Fibroblast of pulmonary artery (primary cell): ENCODE results near the gene CD247.

Experiments
- DNase-seq: peaks from one replicate; pipeline ENCODE4 v3.0.0-alpha.2; 2010; ENCODE audit warnings: low read depth
- H3K4me3 ChIP-seq: replicated peaks from 2 replicates; pipeline ENCODE4 v1.5.1; 2011; ENCODE audit warnings: low read depth, mild to moderate bottlenecking, control low read depth, low read length, moderate library complexity
- TF ChIP-seq, protein P1 (sequence below): IDR thresholded peaks from 2 replicates; pipeline ENCODE4 v1.5.1; 2011; ENCODE audit warnings: mild to moderate bottlenecking, control low read depth, low read length, inconsistent platforms; ENCODE audit errors: missing control alignments

Gene CD247

DNA sequence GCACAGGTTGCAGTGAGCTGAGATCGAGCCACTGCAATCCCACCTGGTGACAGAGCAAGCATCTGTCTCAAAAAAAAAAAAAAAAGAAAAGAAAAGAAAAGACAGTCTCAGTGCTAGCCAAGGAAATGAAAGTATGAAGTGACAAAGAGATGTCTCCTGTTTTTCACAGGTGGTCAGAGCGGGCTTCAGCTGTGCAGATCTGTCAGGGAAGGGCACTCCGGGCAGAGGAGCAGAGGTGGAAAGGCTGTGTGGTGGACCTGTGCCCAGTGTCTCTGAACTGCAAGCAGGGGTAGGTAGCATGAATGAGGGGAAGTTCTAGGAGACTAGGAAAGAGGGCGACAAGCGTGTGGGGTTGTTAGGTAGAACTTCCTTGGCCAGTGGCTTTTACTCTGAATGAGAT is 67.5 kb downstream of the CD247 start:
- no peak for DNase-seq

DNA sequence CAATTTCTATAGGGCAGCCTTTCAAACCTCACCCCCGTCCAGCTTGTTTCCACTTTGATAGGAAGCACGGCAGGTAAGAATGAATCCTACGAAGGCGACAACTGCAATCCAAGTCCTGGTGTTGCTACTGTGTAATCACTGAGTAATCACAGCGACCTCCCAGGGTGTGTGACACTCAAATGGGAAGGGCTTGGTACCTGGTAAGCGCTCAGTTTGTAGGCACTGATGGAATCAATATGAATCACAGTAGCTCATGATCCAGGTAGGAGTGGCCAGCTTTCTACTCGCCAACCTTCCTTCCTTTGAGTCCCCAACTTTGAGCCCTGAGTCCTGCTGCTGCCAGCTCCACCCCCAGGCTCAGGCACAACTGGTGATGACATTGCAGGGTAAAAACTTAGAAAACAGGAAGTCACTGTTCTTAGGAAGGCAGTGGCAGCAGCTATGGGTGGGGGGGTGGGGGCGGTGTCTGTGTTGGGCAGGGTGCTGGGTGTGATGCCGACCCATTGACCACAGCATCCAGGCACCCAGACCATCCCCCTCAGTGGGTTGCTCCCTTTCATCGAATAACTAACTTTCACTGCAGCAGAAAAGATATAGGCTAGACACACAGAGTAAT is 70.7 kb downstream of the CD247 start:
- H3K4me3 ChIP-seq = no peak overlapping the region
- TF ChIP-seq, protein P1, sequence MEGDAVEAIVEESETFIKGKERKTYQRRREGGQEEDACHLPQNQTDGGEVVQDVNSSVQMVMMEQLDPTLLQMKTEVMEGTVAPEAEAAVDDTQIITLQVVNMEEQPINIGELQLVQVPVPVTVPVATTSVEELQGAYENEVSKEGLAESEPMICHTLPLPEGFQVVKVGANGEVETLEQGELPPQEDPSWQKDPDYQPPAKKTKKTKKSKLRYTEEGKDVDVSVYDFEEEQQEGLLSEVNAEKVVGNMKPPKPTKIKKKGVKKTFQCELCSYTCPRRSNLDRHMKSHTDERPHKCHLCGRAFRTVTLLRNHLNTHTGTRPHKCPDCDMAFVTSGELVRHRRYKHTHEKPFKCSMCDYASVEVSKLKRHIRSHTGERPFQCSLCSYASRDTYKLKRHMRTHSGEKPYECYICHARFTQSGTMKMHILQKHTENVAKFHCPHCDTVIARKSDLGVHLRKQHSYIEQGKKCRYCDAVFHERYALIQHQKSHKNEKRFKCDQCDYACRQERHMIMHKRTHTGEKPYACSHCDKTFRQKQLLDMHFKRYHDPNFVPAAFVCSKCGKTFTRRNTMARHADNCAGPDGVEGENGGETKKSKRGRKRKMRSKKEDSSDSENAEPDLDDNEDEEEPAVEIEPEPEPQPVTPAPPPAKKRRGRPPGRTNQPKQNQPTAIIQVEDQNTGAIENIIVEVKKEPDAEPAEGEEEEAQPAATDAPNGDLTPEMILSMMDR = no peak
- DNase-seq = no peak

More for the DNA sequence above, 67.5 kb downstream of the CD247 start:
- no peak overlapping the region for H3K4me3 ChIP-seq
- TF ChIP-seq, protein P1 = no peak

DNA sequence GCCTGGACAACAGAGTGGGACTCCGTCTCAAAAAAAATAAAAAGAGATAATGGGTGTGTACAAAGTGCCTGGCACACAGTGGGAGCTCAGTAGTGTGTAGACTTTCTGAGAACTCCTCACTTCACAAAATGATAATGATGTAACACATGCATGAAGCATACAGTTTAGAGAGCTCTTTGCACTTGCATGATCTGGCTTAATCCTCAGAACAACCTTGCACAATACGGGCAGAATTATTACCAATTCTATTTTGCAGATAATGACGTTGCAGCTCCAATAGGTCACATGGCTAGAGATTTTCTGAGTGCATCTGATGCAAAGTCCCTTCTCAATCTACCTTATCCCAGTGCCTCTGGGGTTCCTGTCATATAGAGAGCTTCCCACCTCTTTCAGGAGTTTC is 71.4 kb downstream of the CD247 start:
- TF ChIP-seq, protein P1 = no peak
- H3K4me3 ChIP-seq = no peak overlapping the region
- no peak for DNase-seq

DNA sequence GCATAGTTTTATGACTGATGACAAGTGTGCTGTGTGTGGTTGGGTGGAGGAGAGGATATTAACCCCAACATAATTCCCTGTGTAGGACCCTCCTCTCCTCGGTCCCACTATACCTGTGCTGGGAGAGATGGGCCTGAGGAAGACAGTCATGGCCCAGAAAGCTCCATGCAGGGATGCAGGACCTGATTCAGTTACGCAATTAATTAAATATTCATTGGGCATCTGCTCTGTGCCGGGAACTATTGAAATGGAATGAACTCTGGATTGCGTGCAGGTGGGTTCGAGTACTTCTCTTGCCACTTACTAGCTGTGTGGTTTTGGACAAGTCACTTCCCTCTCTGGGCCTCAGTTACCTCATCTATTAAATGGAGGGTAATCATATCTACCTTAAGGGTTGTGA is 74.6 kb downstream of the CD247 start:
- H3K4me3 ChIP-seq = no peak overlapping the region
- TF ChIP-seq, protein P1 = no peak
- no peak for DNase-seq

DNA sequence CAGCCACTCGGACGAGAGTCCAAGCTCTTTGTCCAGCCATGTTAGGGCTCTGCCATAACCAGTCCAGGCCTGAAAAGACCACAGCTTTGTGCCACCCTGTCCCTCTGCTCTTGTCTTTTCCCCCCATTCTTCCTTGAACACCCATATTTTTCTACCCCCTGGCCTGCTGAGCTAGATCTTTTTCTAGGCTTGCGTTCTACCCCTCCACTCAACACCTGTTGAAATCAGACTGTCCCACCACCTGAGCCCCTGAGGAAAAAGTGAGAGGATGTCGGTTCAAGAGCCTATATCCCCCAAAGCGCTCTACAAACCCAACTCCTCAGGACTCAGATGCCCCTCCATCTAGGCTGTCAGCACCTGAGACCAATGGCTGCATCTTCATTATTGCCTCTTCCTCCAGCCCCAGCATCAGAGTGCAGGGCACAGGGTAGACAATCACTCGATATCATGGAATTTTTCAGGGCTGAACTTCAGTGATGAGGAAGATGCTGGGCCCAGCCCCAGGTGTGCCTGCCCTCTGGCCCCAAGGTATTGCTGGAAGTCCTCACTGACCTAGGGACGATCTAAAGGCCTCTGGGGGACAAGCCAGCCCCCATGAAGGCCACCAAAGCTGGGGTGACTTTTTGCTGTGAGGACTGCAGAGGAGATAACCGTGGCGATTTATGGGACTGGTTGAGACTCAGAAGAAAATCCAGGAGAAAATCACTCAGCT is 75.3 kb downstream of the CD247 start:
- no peak overlapping the region for H3K4me3 ChIP-seq
- DNase-seq = no peak
- TF ChIP-seq, protein P1 = no peak

DNA sequence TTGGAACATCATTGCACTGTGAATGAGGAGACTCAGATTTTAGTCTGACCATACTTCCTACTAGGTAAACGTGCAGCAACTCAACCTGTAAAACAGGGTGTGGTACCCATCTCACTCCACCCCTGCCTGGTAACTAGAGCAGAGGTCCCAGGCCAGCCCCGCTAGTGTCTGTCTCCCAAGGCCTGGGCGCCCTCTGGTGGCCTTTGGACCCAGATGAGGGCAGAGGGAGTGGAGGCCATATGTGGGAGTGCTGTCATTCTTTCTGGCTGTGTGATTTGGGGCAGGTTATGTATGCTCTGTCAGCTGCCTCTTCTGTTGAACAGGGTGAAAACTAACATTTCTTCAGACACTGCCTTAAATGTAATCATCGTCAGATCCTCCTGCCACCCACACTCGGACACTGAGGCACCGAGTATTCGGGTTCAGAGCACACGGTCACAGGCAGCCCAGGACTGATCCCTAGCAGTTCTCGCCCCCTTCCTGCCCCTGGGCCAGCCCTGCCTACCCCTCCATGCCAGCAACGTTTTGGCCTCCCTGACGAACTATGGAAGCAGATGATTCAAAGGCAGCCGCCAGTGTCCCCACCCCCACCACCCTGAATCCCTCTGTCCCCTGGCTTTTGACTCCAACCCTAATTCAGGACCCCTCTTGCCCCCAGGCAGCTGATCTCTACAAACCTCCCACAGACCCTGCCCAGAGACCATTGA is 76.0 kb downstream of the CD247 start:
- no peak overlapping the region for H3K4me3 ChIP-seq
- TF ChIP-seq, protein P1 = peak; percentile 89
- peak; percentile 78 for DNase-seq
